LNCAP (cell line): ENCODE measurements around the gene JAG2.

Experiments used
- TF ChIP-seq, protein P1 (sequence below): fragments of 450-650 bp; IDR thresholded peaks from 2 replicates; pipeline ENCODE4 v1.5.1; 2017; ENCODE audit warnings: mild to moderate bottlenecking

Gene JAG2

DNA sequence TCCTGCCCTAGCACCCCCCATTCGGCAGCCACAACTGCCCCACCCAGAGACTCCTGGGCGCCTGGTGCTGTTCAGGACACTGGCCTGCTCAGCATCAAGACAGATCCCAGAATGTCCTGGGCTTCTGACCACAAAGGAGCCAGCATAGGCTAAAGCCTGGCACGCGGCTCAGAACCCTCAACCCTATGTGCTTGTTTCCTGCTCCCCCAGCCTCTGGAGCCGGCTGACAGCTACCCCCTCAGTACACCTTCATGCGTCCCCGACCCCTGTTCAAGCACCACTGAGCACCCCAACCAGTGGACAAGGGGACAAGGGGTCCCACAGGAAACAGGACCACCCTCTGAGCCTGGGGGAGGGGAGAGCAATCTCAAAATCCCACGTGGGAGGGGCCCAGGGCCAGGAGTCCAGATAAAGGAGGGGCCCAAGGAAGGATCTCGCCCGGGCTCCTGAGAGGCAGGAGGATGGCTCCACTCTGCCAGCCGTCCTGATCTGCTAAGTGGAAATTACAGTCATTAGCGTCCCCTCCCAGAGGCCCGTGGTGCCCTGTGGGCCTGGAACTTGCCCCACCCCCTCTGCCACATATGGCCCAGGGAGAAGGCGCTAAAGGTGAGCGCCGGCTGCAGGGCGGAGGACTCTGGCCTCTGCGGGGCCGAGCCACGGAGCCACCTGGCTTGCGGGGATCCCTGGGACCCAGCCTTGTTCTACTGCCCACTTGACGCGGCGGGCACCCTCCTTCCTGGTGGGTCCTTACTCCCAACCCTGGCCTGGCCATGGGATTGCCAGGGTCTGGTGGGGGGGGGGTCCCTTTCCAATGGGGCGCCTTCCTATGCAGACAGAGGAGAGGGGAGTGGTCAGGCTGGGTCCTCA is 76.2 kb downstream of the JAG2 start:
- TF ChIP-seq, protein P1, sequence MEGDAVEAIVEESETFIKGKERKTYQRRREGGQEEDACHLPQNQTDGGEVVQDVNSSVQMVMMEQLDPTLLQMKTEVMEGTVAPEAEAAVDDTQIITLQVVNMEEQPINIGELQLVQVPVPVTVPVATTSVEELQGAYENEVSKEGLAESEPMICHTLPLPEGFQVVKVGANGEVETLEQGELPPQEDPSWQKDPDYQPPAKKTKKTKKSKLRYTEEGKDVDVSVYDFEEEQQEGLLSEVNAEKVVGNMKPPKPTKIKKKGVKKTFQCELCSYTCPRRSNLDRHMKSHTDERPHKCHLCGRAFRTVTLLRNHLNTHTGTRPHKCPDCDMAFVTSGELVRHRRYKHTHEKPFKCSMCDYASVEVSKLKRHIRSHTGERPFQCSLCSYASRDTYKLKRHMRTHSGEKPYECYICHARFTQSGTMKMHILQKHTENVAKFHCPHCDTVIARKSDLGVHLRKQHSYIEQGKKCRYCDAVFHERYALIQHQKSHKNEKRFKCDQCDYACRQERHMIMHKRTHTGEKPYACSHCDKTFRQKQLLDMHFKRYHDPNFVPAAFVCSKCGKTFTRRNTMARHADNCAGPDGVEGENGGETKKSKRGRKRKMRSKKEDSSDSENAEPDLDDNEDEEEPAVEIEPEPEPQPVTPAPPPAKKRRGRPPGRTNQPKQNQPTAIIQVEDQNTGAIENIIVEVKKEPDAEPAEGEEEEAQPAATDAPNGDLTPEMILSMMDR = no peak

DNA sequence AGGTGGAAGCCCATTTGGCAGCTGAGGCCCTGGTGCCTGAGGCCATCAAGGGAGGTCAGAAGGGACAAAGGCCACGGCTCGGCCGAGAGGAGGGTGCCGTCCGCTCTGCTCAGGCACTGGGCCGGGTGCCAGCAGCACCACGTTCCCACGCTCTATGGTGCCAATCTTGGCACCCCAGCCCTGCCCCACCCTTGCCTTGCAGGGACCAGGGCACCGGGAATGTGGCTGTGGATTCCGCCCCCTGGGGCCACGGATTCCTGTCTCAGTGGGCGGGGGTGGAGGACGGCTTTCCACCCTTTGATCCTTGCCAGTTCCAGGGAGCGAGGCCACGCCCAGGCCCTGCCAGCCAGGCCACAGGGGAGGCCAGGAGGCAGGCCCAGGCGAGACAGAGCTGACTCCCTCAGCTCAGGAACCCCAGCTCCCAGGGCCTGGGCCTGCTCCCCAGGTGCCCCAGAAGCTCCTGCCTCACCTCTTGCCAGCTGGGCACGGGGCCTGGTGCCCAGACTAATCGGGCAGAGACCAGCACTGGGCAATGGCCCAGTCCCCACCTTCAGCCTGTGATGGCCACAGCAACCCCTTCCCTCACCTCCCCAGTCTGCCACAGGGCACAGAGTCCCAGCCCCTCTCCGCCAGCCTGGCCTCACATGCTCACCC is 76.9 kb downstream of the JAG2 start:
- TF ChIP-seq, protein P1 = no peak

DNA sequence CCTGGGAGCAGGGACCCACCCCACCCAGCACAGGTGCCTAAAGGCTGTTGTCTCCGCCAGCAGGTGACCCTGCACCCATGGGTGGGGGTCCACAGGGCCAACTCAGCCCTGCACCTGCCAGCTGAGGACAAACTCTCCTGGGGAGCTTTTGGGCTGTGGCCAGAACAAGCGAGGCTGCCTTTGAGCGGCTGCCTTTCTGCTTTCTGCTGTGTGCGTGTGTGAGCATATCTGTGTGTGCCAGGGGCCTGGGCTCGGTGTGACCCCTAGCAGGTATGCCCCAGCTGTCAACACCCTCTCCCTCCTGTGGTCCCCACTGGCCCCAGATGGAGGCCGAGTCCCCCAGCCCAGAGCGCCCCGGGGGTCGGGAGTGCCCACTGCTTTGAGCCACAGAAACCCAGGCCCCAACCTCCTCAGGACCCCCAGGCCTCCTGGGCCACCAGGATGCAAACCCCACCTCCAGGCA is 77.5 kb downstream of the JAG2 start:
- TF ChIP-seq, protein P1 = no peak
